CD4-positive, alpha-beta T cell treated with Interferon alpha-2 for 1 hour (primary cell): Measurements from ENCODE around the gene CCDC93.

Experiments
- DNase-seq, 2 donors: peaks; one replicate each; pipeline ENCODE4 v3.0.0-alpha.2; 2020 to 2022

The CCDC93 gene, protein sequence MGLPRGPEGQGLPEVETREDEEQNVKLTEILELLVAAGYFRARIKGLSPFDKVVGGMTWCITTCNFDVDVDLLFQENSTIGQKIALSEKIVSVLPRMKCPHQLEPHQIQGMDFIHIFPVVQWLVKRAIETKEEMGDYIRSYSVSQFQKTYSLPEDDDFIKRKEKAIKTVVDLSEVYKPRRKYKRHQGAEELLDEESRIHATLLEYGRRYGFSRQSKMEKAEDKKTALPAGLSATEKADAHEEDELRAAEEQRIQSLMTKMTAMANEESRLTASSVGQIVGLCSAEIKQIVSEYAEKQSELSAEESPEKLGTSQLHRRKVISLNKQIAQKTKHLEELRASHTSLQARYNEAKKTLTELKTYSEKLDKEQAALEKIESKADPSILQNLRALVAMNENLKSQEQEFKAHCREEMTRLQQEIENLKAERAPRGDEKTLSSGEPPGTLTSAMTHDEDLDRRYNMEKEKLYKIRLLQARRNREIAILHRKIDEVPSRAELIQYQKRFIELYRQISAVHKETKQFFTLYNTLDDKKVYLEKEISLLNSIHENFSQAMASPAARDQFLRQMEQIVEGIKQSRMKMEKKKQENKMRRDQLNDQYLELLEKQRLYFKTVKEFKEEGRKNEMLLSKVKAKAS

DNA sequence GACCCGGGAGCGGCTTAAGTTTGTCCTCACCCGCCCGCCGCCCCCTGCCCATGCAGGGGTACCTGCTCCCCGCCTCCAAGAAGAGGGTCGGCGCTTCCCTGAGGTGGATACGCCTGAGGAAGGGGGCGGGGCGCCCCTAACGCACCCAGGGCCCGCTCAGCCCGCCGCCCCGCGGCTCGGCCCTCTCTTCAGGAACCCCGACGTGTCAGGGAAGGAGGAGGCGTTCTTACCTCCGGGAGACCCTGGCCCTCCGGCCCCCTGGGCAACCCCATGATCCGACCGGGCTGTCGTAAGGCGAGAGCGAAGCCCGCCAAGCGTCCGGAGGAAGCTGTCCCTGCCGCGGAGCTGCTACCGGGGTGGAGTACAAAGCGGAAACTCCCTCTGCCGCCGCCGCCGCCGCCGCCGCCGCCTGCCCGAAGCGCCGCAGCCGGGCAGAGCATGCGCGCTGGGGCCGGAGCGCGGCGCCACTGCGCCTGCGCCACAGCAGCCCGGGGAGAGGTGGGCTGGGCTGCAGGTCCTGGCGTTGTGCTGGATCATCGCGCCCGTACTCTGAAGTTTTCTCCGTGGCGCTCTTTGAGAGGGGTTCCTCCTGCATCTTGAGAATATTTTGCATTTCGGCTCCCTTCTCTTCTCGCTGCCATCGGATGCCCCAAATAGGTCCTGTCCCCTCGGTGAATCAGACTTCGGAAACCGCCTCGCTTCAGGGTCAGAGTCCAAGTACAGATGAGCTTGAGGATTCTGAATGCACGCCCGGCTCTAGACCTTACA, at the start of gene CCDC93:
CCDC93 (minus strand) TSS at position 347 of the 768 bp plus-strand sequence; CDS start at position 272, 75 bp downstream.
- DNase-seq: peak; percentile 87 to 92

DNA sequence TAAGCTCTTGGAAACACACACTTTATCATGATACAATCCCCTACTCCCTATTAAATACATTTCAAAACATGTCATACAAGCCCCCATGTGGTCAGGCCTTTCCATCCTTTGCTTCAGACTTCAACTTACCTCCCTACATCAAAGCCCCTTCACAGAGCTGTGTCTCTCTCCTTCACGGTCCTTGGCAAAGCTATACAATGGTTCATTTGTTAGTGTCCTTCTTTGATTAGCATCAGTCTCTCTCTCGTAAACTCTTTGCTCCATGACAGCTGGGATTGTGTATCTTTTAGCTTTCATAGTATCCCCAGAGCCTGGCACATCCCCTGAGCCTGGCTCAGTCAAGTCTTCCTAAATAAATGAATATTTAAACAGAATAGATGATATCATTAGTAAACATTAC, 48.8 kb upstream of the CCDC93 start:
- no peak for DNase-seq

DNA sequence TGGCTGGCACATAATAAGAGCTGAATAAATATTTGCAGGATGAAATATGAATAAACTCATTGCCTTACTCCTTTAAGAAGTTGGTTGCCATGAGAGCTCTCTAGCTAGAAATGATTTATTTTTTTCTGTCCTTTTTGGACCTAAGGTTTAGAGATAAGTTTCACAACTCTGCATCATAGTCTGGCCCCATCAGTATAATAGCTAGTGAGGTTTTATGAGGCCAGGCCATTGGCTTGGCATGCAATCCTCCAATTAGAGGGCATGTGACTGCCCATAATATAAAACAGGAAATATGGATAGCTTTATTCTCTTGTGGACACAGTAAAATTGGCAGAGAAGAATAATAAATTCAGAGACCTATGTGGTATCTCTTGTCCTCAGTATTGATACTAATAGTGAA, 48.2 kb upstream of the CCDC93 start:
- no peak for DNase-seq

DNA sequence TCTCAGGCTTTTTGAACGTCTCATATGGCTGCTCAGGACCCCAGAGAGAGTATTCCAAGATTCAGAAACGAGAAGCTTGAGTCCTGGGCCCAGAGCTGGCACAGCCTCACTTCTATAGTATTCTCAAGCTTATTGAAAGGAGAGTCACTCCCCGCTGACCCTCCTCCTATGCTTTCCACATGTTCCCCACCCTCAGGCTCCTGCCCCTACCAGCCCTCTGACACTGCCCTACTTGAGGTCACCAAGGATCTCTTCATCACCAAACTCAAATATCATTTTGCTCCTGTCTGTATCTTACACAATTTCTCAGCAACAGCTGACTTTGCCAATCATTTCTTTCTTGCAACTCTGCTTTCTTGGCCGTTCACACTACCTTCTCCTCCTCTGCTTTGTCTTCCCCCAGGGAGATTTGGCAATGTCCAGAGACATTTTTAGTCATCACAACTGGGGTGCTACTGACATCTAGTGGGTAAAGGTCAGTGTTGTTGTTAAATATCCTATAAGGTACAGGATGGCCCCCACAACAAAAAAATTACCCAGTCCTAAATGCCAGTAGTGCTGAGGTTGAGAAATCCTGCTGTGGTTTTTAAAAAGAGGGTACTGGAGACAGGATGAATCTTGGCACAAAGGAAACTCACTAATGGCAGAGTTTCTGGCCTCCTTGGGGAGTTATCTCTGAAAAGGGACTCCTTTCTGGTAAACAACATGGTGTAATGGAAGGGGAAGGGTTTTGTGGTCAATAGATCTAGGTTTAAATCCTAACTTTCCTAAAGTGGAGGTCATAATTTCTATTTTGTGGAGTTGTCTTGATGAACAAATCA, 47.5 kb upstream of the CCDC93 start:
- DNase-seq: peak; percentile 19 to 24

DNA sequence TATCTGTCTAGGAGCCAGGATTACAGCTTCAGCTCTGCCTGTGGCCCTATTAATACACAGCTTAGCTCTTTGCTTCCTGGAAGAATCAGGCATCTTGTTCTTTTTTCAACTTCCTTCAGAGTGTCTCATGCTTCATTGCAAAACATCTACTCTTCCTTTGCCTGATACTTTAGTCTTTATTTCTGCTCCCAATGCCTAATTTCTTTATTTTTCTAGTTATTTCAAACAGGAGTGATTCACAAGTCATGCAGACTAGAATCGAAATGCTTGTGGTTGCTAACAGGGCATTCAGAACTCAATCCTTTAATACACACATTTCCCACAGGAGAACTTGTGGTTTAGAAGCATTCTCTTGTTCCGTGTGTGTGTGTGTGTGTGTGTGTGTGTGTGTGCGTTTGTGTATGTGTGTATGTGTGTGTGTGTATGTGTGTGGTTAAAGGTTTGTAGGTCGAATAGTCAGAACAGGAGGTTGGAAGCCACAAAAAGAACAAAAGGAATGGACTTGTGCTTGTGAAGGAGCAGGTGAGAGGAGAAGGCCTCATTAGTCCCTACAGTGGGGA, 46.1 kb upstream of the CCDC93 start:
- DNase-seq: no peak

DNA sequence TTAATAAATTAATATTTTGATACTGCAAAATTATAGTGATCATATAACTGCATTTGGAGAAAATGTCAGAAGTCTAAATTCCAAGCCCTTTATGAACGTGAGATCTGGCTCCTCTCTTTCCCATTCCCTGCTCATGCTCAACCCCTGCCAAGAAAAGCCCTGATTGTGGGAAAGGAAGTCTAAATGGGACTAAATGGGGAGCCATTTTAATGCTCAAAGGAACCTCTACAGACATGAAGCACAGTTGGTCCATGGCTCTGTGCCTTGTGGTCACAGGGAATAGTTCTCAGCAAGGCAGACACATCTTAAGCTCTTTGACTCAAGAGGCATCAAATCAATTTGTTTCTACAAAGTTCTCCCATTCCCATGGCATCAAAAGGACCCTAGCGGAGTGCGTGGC, 45.1 kb upstream of the CCDC93 start:
- DNase-seq: no peak

DNA sequence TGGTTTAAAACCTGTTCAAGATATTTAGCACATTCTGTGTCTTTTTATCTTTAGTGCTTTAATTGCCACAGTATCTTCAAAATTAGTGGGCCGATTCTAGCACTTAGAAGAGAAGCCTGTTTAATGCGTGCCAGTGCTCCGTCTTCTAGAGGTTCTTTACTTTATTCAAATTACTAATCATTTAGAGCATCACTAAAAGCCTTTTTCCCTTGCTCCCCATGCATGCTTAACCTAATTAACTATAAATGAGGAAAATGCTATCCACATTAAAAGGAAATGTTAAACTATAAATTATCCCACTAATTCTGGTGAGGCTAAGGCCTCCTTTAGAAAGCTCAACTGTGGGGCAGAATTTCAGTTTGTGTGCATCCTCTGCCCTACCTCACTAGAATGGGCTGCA, 42.9 kb upstream of the CCDC93 start:
- no peak for DNase-seq

DNA sequence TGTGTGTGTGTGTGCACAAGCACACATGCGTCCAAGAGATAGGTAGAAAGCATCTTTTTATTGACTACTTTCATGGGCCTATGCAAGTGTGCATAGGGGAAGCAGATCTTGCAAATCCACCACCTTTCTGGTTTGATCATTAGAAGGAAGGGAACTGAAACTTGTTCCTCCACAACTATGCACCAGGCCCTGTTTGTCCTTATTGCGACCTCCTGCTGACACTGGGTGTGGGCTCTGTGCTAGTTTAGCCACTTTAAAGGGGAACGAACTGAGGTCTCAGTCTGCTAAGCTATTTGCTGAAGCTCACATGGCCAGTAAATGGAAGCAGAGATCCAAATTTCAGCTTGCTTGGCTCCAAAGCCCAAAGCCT, 42.3 kb upstream of the CCDC93 start:
- DNase-seq: peak in 1 of 2 donors; percentile 53

DNA sequence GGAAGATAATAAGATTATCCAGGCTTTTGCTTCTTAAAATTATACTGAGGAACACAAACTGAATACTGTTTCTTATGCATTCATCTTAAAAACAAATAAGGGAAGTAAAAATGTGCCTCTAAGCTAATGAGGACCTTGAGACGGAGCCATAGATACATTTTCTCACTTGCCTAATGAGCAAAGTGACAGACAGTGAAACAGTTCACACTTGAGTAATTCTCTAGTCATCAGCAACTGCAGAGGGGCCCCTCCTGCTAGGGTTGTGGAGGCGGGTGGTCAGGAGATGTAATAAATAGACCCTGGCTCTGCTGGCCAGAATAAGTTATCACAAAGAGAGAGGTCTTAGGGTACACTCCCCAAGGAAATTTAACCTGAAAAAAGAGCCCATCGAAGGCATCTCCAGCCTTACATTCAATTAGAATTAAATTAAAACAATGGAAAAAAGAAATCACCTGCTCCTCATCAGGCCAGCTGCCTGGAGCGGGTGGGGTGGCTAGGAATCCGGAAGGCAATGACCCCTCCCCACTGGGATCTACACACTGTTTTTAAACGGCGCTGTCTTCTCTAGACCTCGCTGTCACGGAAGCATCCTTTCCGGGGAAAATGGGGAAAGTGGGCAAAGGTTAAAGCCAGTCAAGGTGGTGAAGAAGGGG, 41.8 kb upstream of the CCDC93 start:
- DNase-seq: no peak

DNA sequence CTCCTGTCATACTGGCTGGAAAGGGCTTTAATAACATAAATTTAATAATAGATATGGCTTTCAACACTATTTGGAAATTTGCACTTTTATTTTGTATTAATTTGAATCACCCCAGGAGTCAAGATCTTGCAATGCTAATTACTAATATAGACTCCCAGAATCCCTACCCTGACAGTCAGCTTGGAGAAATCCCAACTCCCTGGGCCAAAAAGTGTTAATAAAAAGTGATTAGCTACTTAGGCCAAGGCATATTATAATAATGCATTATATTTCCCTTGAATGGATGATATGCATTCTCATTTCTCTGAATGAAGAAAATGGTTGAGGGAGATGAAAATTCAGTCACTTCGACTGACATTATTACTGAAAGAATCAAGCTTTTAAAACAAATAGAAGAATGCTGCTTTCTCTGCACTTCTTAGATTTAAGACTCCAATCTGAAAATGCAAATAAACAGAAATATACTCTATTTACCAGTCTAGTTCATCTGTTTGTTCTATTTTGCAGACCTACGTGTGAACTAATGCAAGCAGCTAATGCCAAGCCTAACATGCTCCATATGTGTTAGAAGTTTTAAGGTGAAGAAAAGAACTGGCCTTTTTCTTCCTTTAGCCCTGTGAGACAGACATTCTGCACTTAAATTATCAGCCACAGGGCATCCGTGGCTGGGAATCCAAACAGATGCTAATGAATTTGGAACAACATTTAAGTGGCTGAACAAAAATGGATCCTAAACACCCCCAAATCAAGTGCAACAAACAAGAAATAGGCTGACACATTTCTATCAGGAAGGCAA, 40.5 kb upstream of the CCDC93 start:
- DNase-seq: no peak

DNA sequence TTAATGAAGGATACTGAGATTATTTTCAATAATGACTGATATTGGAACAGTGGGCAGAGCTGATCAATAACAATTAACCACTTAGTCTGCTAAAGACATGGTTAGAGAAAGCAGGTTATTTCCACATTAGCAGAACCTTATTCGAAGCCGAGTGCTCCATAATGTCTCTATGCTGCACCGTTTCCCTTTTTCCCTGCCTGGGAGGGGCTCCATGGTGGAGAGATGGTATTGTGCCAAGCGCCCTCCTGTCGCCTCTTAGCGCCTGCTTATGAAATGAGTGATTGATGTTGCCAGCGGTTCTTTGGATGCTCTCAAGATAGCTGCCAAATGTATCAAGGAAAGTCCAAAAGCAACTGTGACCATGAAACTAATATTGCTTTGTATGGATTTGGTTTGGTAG, 39.8 kb upstream of the CCDC93 start:
- DNase-seq: no peak

DNA sequence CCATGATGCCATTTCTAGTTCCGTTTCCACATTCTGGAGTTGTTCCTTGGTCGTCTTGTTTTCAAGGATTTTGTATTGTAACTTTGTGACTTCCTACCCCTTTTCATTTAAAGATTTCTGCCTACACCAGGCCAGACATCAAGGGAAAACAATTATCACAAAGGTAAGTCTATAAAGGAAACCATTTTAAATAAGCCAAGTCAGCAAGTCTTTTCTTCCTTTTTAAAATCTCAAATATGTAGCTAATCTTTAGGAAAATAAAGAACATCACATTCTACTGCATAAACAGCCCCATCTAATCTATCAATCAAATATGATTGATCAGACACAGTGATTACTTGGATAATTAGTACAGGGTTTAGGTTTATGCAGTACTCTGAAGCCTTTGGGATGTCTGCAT, 38.6 kb upstream of the CCDC93 start:
- DNase-seq: no peak

DNA sequence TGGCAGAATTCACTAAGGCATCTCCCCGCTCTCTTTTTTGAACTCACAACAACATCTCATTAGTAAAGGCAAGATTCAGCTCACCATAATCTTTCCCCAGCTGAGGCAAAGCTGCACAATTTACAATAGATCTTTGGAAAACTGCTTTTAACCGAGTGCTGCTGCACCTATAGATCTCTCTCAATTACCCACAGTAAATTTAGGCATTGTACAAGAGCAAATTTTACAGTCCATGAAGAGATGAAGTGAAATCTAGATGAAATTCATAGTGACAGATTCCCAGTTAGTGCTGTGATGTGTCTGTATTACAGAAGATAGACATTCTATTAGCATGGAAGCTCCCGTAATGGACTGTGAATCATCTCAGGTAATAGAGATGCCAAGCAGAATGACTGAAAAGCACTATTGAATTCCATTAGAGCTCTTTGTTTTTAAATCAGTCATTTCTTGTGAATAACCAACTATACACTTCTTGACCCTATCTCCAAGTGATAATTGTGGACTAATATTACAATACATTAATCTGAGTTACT, 38.0 kb upstream of the CCDC93 start:
- DNase-seq: no peak

DNA sequence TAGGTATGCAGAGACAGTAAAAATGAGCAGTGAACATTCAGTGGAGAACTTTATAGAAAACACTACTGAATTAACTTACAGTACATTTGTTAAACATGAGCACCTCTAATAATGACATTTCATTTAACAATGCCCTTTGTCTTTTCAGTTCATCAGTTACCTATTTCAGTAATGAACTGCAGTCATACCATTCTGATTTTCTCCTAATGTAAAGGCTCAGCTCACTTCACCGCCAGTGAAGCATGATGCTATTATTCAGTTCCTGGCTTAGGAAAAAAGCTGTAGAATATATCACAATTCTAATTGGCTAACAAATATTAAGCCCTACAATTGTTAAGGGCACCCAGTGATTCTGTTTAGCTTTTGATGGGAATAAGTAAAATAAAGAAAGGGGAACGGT, 37.1 kb upstream of the CCDC93 start:
- DNase-seq: no peak

DNA sequence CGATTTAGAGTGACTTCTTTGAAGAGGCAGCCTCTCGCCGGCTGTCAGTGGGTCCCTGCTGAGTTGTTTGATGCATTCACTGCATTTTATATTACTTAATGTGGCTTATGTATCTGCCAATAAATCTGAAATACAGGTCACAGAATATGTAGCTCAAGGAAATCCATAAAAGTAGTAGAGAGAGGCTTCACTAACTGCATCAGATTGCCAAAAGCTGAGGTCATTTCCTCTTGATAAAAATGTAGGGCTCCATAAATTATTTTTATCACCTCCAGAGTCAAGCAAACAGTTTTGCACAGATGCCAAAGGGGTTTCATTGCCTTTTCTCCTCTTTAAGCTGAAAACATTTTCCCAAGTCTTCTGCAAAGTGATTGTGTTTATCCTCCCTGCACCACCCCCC, 36.5 kb upstream of the CCDC93 start:
- no peak for DNase-seq

DNA sequence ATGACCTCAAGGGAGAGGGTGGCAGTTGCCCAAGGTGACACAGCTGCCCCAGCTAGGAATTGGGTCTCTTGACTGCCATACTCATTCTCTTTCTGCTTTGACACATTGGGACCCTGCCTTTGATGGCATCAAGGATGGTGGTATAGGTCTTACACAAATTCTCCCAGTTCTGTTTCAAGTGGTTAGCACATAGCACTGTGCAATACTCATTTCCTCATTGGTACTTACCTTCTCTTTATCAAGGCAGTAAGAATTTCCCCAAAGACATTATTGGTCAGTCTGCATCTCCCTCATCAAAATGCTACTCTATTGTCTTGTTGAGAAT, 35.9 kb upstream of the CCDC93 start:
- DNase-seq: no peak

DNA sequence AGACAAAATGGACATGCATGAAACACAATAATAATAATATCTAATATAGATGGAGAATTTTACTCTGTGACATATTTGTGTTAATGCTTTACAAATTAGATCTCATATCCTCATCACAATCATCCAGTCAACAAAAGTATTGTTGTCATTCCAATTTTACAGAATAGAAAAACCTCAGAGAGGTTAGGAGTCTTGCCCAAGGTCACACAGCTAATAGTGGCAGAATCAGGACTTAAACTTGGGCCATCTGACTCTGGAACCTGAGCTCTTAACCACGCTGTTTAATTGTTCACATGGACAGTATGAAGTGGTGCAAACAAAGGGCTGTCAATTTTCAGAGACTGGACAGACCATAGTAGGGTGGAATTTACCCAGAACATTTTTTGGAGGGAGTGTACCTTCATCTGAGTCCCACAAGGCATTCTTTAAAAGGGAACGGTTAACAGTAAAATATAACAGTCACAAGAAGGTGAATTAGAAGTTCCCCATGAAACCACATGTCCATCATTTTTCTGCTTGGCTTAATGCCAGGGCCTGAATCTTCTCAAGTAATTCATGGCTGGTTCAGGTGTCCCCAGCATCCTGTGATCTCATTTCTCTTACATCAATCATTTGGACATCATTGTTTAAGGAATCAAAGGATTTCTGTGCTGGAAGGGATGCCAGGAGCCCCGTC, 35.4 kb upstream of the CCDC93 start:
- DNase-seq: no peak

DNA sequence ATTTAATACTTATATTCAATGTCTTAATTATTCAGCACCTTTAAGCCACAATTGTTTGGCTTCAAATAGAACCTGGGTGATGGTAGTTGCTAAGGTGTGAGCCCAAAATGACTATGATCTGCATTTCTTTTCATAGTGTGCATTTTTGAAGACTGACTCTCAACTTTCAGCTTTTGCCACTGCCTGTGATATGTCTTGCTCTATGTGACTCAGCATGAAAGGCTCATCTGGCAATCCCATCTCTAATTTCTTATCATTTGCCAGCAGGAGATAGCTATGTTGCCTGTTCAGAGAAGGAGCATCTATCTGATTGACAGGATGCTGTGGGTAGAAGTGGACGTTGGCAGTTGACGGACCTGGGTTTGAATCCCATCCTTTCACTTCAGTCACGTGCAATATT, 34.5 kb upstream of the CCDC93 start:
- DNase-seq: no peak

DNA sequence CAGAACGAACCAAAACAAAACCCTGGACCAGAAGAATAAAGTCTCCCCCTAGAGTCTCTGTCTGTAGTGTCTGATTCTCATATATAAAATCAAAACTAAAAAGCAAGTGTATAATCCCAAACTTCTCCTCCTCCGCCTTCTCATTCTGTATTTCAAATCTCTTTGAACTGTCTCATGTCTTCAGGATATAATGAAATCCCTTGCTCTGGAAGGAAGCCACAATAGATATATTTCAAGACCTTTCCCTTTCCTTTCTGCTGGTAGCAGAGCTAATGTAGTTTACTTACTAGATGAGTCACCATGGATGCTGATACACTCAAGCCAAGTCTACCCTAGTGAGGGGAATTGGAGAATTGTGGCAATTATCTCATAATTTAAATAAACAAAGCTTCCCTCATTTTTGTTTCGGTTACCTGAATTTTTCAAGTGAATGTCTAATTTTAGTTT, 33.5 kb upstream of the CCDC93 start:
- no peak for DNase-seq

DNA sequence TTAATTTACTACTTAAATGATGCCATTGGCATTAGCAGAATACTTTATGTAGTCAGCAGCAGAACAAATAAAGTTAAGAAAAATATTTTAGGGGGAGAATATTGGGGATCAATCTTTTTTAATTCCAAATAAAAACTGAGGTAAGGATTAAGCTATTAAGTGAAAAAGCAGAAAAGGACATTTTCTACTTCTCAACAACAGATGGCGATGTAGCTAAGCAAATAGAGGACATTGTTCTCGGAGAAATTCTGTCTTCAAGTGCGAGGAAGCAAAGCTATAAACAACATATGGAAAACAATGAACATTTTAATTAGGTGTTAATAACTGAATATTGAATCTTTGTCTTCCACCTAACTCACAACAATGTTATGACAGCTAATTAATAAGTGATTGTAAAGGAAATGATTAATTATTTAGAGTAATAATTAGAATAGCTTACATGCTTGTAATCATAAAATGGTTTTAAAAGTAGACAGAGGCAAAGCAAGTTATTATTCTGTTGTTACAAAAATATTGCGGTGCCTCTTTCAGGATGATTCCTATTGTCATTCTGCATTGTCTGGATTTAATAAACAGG, 32.9 kb upstream of the CCDC93 start:
- DNase-seq: peak in 1 of 2 donors; percentile 45
